ENCODE results near the gene IL17B. TPM values are rescaled to one million over a fixed set of nuclear protein-coding genes. Genes with fewer than 3 reads are reported as not detected.

IL17B gene
- total RNA-seq, 1 experiment from 2014 or later = not detected

DNA sequence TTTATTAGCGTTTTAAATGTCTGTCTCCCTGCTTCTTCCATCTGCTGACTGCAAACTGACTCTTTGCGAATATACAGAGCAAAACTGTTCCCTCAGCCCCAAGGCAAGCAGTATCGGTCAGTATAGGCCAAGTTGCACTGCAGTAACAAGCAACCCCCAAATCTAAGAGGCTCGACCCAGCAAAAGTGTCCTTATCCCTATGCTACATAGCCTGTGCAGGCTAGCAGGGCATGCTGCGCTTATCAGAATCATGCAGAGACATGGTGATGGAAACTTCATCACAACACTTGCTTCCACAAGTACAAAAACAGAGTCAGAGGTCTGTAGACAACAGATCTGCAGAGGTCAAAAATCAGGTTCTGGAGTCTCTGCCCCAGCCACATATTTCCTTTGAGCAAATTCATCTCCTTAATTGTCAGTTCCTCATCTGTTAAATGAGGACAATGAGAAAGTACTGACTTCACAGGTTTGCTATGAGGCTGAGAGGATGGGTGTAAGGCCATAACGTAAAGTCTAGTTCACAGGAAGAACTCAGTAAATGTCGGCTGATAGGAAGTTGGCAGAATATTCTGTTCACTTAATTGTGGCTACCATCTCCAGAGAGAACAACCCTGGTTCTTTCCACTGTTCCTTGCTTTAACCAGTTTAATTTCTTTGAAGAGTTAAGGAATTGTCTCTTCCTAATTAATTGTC, 9.6 kb upstream of the IL17B start:
- H3K27me3 ChIP-seq = no peaks in the 10 kb centered on the region
- H3K9me3 ChIP-seq = no peaks in the 10 kb centered on the region
- DNase-seq = no peak
- H3K4me3 ChIP-seq = no peak overlapping the region
- H3K36me3 ChIP-seq = no peaks in the 10 kb centered on the region

DNA sequence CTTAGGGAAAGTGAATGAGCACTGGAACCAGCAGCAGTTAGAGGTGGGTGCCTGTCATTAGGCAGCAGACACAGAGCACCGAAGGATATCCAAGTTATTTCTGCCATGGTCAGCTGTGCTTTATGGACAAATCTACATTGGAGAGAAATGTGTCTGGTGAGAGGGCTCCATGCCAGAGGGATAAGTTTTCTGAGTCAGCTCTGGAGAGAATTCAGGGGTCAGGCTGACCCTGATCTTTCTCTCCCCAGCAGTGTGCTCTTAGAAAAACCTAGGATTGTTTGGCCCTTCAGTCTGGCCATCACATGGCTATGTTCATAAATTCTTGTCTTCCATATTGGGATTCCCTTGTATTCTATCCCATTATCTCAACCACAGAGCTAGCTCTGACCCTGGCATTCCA, 8.9 kb upstream of the IL17B start:
- H3K36me3 ChIP-seq = no peaks in the 10 kb centered on the region
- peak; percentile 42 for DNase-seq

DNA sequence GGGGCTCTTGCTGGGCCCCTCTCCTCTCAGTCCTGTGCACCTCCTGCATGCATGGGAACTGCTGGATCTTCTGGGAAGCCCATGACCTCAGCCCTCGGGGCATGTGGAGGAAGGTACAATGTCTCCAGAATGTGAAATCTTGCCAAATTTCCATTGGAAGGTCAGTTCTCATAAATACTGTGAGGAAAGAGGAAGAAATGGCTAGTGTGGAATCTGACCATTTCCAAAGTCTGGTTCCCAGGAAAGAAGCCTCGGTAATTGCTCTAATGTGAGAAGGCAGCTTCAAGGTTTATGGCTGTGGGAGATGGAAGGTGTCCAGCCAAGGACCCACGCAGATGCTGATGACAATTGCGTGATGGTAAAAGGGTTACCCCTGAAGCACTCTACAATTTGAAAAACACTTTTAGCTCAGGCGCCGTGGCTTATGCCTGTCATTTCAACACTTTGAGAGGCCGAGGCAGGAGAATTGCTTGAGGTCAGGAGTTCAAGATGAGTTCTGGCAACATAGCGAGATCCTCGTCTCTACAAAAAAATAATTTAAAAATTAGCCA, 8.1 kb upstream of the IL17B start:
- Histone ChIP-seq H3K4me3 (no peak overlapping the region), H3K36me3 (no peaks in the 10 kb centered on the region), H3K9me3 (no peaks in the 10 kb centered on the region), H3K27me3 (no peaks in the 10 kb centered on the region)
- DNase-seq = no peak

More for the DNA sequence above, 8.9 kb upstream of the IL17B start:
- H3K9me3 ChIP-seq = no peaks in the 10 kb centered on the region
- no peaks in the 10 kb centered on the region for H3K27me3 ChIP-seq
- no peak overlapping the region for H3K4me3 ChIP-seq

DNA sequence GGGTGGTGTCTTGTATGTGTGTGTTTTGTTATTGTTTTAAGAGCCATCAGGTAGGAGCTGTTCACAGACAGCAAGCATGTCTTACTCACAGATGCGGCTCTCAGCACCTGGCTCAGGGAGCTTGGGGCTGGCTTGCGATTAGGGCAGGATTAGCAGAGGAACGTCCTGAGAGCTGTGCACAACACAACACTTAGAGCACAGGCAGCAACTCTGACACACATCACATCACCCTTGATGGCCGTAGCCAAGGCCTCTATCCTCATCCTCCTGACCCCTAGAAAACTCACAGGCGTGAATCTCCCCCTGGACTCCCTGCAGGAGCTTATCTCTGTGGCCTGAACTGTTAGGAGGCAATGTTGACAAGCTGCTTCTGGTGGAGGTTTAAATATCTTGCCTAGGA, 7.1 kb upstream of the IL17B start:
- H3K4me3 ChIP-seq = no peak overlapping the region
- H3K9me3 ChIP-seq = no peaks in the 10 kb centered on the region
- no peak for DNase-seq
- H3K27me3 ChIP-seq = no peaks in the 10 kb centered on the region
- H3K36me3 ChIP-seq = no peaks in the 10 kb centered on the region

DNA sequence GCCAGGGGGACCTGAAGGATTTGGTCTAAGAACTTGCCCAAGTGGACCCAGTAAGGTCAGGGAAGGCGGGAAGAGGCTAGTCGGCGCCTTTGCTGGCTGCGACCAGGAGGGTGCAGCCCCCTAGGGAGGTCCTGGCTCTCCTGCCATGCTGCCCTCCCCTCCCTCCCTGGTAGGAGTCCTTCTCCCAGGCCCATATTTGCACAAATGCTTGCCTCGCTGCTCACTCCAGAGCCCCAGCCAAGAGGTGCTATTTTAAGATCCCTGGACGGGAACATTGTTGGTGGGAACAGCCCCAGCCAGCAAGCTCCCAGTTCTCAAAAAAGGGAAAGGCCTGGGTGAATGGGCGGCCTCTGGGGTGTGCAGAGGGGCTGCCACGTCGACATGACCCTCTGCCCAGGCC, 4.3 kb upstream of the IL17B start:
- Histone ChIP-seq H3K36me3 (no peaks in the 10 kb centered on the region), H3K9me3 (no peaks in the 10 kb centered on the region), H3K27me3 (no peaks in the 10 kb centered on the region), H3K4me3 (no peak overlapping the region)
- DNase-seq = no peak

DNA sequence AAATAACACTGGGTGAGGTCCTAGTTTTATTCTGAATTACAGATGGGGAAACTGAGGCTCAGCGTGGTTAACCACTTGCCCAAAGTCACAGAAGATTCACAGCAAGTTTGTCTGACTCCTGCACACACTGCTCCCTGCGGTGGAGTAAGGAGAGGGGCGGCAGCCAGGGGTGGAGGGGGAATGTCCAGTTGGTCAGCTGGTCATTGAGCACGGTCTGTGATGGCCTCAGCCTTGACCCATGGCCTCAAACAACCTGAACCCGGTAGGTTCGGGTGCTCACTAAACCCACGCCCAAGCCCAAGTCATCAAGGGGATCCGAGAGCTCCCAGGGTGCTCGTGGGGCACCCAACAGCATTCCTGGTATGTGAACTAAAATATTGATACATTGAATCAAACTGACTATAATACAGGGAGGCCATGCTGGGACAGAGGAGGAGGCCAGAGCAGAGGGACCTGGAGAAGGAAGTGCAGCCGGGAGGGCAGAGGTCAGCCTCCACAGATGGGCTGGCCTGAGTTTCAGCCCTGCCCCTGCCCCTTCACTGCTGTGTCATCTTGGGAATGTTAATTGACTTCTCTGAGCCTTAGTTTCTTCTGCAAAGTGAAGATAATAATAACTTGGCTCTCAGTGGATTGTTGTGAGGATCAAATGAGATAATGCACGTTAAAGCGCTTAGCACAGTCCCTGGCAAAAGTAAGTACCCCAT, 3.6 kb upstream of the IL17B start:
- Histone ChIP-seq H3K27me3 (no peaks in the 10 kb centered on the region), H3K4me3 (no peak overlapping the region), H3K36me3 (no peaks in the 10 kb centered on the region), H3K9me3 (no peaks in the 10 kb centered on the region)
- no peak for DNase-seq

DNA sequence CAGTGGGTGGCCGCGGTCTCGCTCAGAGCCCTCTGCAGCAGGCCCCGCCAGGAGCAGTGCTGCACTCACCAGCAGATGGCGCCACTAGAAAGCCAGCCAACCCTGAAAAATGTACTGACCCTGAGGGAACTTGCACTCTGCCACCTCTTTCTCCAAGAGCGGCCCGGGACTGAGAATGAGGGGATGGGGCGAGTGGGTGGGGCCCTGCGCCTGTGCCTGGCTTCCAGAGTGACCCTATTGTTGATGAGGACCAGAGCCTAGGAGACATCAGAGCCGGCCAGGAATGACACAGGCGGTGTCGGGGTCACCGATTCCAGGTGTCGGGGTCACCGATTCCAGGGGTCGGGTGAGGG, 2.9 kb upstream of the IL17B start:
- H3K9me3 ChIP-seq = no peaks in the 10 kb centered on the region
- no peaks in the 10 kb centered on the region for H3K36me3 ChIP-seq
- H3K4me3 ChIP-seq = no peak overlapping the region
- peak; percentile 73 for DNase-seq
- H3K27me3 ChIP-seq = no peaks in the 10 kb centered on the region

DNA sequence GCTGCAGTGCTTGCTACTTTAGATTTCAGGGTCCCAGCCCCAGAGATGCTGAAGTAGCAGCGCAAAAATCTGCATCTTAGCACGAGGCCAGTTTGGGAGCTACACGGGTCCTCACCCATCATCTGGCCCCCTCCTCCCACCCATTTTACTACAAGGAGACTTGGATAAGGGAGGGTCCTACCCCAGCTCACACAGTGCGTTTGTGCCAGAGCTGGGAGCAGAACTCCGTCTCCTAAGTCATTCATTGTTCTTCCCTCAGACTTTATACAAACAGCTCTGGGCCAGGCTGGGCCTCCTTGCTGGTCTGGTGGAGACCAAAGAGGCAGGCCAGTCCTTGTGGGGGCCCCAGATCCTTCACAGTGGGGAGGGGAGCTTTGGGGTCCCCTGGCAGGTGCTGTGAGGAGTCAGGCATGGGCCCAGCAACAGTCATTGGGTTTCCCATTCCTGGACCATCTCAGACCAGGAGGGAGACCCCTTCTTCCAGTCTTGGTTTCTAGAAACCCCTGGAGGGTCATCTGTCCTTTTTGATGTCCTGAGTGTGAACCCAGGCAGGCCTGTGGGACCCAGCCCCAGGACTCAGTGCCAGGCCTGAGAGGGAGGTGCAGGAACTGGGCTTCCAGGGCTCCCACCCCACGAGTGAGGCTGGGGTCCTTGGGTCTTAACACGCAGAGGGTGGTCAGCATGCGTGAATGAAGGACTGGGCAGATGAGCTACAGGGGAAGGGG, 2.3 kb upstream of the IL17B start:
- Histone ChIP-seq H3K9me3 (no peaks in the 10 kb centered on the region), H3K27me3 (no peaks in the 10 kb centered on the region), H3K4me3 (no peak overlapping the region), H3K36me3 (no peaks in the 10 kb centered on the region)
- DNase-seq = no peak

DNA sequence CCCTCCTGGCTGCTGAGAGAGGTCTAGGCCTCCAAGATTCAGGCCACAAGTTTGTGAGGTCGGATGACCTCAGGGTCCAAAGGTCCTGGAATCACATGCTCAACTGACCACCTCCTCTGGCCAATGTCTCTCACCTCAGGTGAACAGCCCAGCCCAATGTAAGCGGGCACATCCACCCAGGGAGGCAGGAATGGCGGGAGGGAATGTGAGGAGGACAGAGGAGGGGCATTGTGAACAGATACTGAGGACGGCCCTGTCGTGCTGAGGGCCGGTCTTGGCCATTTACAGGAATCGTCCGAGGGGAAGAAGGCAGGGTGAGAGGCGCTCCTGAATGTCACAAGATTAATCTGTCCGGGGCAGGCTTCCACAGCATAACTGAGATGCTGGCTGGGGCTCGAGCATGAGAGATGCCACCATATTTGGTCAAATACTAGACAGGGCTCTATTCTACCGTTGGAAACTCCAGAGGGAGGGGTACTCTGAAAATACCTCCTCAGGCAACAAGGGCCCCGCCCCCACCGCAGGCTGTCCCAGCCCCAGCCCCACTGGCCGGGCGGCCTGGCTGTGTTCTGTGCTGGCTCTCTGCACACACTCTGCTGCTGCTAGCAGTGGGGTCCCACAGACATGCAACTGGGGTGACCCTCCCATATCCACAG, 1.5 kb upstream of the IL17B start:
- no peak for DNase-seq
- Histone ChIP-seq H3K36me3 (no peaks in the 10 kb centered on the region), H3K27me3 (no peaks in the 10 kb centered on the region), H3K4me3 (no peak overlapping the region), H3K9me3 (no peaks in the 10 kb centered on the region)

DNA sequence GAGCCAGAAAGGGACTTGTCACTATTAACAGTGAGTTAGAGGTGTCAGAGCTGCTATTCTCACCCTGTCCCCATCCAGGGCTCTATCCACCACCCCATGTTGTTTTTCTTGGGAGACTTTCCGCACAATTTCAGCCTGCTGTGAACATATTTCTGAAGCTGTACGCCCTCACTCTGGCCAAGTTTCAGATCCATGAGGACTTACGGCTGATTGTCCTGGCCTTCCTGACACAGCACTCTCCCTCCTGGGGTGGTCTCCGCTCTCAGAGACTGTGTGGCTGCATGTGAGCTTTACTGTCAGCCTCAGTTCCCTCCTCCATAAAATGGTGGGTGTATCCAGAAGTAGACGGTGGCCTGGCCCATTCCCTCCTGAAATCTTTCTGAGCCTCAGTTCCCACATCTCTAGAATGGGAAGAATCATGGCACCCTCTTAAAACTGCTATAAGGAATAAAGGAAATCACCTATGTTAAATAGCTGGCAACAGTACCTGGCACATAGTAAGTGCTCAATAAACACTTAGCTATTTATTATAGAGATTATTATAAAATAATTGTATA, 804 bp upstream of the IL17B start:
- Histone ChIP-seq H3K27me3 (no peaks in the 10 kb centered on the region), H3K36me3 (no peaks in the 10 kb centered on the region), H3K4me3 (no peak overlapping the region), H3K9me3 (no peaks in the 10 kb centered on the region)
- DNase-seq = no peak

DNA sequence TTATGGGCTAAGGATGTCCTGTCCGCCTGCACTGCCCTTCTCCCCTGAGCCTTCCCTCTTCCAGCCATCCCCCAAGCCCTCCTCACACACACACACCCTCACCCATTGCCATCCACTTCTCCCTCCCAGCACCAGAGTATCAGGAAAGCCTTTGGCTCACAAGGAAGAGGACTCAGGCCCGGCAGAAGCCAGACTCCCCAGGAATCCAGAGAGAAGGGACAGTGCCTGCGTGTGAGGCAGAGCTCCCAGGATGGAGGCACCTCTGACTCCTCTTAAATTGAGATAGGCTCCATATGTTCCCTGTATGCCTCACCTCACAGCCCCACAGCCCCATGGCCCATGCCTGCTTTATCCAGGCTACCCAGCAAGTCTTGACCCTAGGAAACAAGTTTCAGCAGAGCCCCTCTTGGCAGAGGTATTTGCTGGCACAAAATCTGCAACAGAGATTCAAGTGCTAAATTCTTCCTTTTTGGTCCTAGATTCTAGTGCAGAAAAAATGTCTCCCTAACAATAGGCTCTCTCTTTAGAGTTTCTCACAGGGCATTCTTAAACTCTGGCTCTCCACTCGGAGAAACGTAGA, 761 bp downstream of the IL17B start:
- Histone ChIP-seq H3K27me3 (no peaks in the 10 kb centered on the region), H3K9me3 (no peaks in the 10 kb centered on the region), H3K36me3 (no peaks in the 10 kb centered on the region), H3K4me3 (no peak overlapping the region)
- DNase-seq = no peak

DNA sequence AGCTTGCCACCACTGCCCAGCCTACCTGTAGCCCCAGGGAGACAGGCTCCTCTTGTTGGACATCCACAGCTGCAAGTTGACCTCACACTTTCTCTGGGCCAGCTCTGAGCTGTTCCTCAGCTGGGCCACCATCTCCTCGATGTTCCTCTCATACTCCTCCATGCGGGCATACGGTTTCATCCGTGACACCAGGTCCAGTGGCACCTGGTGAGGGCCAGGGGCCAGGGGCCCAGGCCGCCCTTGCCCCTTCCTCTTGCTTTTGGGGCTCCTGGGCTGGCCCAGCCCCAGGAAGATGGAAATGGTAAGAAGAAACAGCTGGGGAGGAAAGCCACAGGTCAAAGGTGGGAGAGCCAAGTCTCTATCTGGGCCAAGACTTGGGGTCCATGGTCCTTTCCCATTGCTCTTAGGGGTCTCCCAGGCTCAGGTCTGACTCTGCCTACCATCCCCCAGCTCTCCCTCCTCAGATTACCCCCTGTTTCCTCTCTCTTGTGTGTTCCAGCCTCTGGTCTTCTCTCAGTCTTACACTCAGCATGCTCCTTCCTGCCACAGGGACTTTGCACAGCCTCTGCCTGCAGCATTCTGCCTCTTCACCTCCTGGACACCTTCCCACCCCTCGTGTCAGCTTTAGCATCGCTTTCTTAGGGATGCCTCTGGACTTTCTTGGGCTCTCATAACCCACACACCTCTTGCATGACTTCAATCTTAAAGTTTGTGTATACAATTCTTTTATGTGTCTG, 2.2 kb downstream of the IL17B start:
- no peaks in the 10 kb centered on the region for H3K36me3 ChIP-seq
- H3K9me3 ChIP-seq = no peaks in the 10 kb centered on the region
- no peak overlapping the region for H3K4me3 ChIP-seq
- DNase-seq = no peak
- H3K27me3 ChIP-seq = no peaks in the 10 kb centered on the region

DNA sequence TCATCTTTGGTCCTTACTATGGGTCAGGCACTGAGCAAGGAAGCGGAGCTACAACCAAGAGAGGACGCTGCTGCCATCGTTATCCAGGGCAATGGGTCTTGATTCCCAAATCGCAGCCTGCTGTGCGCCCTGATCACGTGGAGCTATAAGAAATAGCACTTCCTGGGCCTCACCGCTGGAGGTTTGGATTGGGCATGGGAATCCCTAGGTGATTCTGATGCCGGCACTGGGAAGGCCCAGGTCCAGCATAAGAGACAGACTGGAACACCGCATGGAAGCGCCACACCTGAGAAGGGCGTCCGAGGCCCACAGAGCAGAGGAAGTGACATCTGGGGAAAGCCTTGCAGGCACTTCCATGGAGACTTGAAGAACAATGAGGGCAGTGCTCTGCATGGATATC, 3.0 kb downstream of the IL17B start:
- no peak overlapping the region for H3K4me3 ChIP-seq
- no peaks in the 10 kb centered on the region for H3K36me3 ChIP-seq
- H3K27me3 ChIP-seq = no peaks in the 10 kb centered on the region
- DNase-seq = no peak
- no peaks in the 10 kb centered on the region for H3K9me3 ChIP-seq

DNA sequence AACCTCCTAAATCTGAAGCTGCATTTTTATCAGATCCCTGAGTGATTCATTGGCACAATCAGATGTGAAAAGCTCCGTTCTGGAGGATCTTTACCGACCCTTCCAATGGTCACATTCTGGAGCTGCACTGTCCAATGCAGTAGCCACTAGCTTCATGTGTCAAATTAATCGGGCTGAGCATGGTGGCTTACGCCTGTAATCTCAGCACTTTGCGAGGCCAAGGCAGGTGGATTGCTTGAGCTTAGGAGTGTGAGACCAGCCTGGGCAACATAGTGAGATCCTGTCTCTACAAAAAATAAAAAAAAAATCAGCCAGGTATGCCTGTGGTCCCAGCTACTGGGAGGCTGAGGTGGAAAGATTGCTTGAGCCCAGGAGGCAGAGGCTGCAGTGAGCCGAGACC, 3.7 kb downstream of the IL17B start:
- Histone ChIP-seq H3K4me3 (no peak overlapping the region), H3K27me3 (no peaks in the 10 kb centered on the region), H3K36me3 (no peaks in the 10 kb centered on the region), H3K9me3 (no peaks in the 10 kb centered on the region)
- DNase-seq = no peak

DNA sequence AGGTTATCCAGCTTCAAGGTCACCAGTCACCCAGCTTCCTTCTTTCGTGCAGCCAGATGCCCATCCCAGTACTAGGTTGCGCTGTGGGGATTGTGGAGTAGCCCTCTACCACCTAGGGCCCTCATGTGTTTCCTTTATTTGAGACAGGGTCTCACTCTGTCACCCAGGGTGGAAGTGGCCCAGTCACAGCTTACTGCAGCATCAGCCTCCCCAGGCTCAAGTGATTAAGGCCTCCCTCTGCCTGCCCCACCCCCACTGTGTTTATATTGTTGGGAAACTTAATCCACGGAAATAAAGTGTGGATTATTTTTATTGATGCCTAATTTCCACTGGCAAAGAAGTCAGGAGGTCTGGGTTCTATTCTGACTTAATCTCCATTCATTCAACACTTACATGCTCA, 4.3 kb downstream of the IL17B start:
- DNase-seq = no peak
- H3K27me3 ChIP-seq = no peaks in the 10 kb centered on the region
- H3K9me3 ChIP-seq = no peaks in the 10 kb centered on the region
- H3K4me3 ChIP-seq = no peak overlapping the region
- no peaks in the 10 kb centered on the region for H3K36me3 ChIP-seq

DNA sequence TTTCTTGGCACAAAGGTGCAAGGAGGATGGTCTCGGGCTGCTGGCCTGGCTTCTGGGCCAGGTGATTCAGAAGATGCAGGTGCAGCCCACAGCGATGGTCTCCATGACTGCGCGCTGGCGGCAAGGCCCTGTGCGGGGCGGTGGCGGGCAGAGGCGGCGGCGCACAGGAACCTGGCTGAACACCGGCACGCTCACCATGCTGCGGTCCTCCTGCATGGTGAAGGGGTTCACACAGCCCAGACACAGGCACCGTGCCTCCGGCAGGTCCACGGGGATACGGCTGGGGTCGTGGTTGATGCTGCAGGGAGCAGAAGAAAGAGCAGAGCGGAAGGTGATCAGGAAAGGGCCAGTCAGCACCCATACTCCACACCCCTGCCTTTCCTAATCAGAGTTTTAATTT, 4.8 kb downstream of the IL17B start:
- Histone ChIP-seq H3K36me3 (no peaks in the 10 kb centered on the region), H3K27me3 (no peaks in the 10 kb centered on the region), H3K9me3 (no peaks in the 10 kb centered on the region), H3K4me3 (no peak overlapping the region)
- no peak for DNase-seq
